IMR-90 (cell line): ENCODE measurements around the gene STMN1. TPM values are rescaled to one million over a fixed set of nuclear protein-coding genes. Genes with fewer than 3 reads are reported as not detected.

Experiments
- ATAC-seq: fragments of 200-7000 bp; cut with Tn5 transposase; 2 replicates; pipeline ENCODE4 v1.9.1; 2020; ENCODE audit warnings: low read depth, mild to moderate bottlenecking, moderate library complexity
- BruUV-seq: library from RNA; stranded (reverse); fragments of 400-500 nt; replicated peaks from 2 replicates; lab custom pipeline; 2021; lab: Mats Ljungman, UMichigan
- CTCF ChIA-PET: fragments of 300-600 bp; formaldehyde crosslinking; extraction: SDS; loops from one replicate; lab custom pipeline; 2021; ENCODE audit warnings: antibody characterized with exemption; lab: Yijun Ruan, JAX
- POLR2A ChIA-PET: fragments of 300-600 bp; sonication (Branson Sonifier 250); formaldehyde crosslinking; loops from one replicate; lab custom pipeline; 2022; ENCODE audit warnings: antibody characterized with exemption; ENCODE audit not compliant: unreplicated experiment; lab: Charles Lee
- DNase-seq: peaks from one replicate; pipeline ENCODE4 v3.0.0; 2013
- H2AFZ ChIP-seq: replicated peaks from 2 replicates; pipeline ENCODE3; 2013; ENCODE audit warnings: low read length, mild to moderate bottlenecking; ENCODE audit not compliant: poor library complexity
- H2AK5ac ChIP-seq: 2 replicates; pipeline ENCODE4 v1.6.1; 2013; ENCODE audit warnings: low read depth, low read length, inconsistent platforms
- H2AK9ac ChIP-seq: replicated peaks from 2 replicates; pipeline ENCODE3; 2013; ENCODE audit warnings: mild to moderate bottlenecking, low read depth, low read length, moderate library complexity; ENCODE audit not compliant: poor library complexity
- H2BK120ac ChIP-seq: 2 replicates; pipeline ENCODE4 v1.6.1; 2013; ENCODE audit warnings: low read depth, low read length, inconsistent platforms
- H2BK15ac ChIP-seq: 3 replicates; pipeline ENCODE4 v1.6.1; 2013; ENCODE audit warnings: low read depth, low read length, inconsistent platforms
- H2BK20ac ChIP-seq: 2 replicates; pipeline ENCODE4 v1.6.1; 2013; ENCODE audit warnings: low read depth, mild to moderate bottlenecking, inconsistent platforms, low read length, moderate library complexity
- H2BK5ac ChIP-seq: 2 replicates; pipeline ENCODE4 v1.6.1; 2013; ENCODE audit warnings: mild to moderate bottlenecking, low read depth, low read length, inconsistent platforms; ENCODE audit not compliant: poor library complexity, severe bottlenecking
- H3K14ac ChIP-seq: replicated peaks from 2 replicates; pipeline ENCODE4 v1.6.1; 2013; ENCODE audit warnings: low read depth, low read length, inconsistent platforms
- H3K18ac ChIP-seq: 2 replicates; pipeline ENCODE4 v1.6.1; 2013; ENCODE audit warnings: low read depth, low read length, control low read depth
- H3K23ac ChIP-seq: 2 replicates; pipeline ENCODE4 v1.6.1; 2013; ENCODE audit warnings: low read depth, low read length, inconsistent platforms
- H3K27ac ChIP-seq: 2 replicates; pipeline ENCODE4 v1.5.1; 2013; ENCODE audit warnings: mild to moderate bottlenecking, control low read depth, low read length; ENCODE audit not compliant: insufficient read depth
- H3K27me3 ChIP-seq: 2 replicates; pipeline ENCODE4 v1.6.1; 2013; ENCODE audit warnings: low read length; ENCODE audit not compliant: control insufficient read depth, insufficient read depth
- H3K36me3 ChIP-seq: 2 replicates; pipeline ENCODE4 v1.6.1; 2013; ENCODE audit warnings: low read length, mixed read lengths; ENCODE audit not compliant: control insufficient read depth, insufficient read depth
- H3K4ac ChIP-seq: 2 replicates; pipeline ENCODE4 v1.6.1; 2013; ENCODE audit warnings: low read depth, low read length, inconsistent platforms
- H3K4me1 ChIP-seq: 2 replicates; pipeline ENCODE4 v1.6.1; 2013; ENCODE audit warnings: low read length, mixed read lengths; ENCODE audit not compliant: control insufficient read depth, insufficient read depth
- H3K4me2 ChIP-seq: 2 replicates; pipeline ENCODE4 v1.6.1; 2013; ENCODE audit warnings: low read depth, mild to moderate bottlenecking, control low read depth, low read length, moderate library complexity
- H3K4me3 ChIP-seq: 2 replicates; pipeline ENCODE4 v1.5.1; 2013; ENCODE audit warnings: low read depth, mild to moderate bottlenecking, control low read depth, low read length, moderate library complexity; ENCODE audit not compliant: insufficient read depth
- H3K56ac ChIP-seq: 2 replicates; pipeline ENCODE4 v1.6.1; 2013; ENCODE audit warnings: low read length, inconsistent platforms; ENCODE audit not compliant: insufficient read depth; ENCODE audit errors: extremely low read depth
- H3K79me1 ChIP-seq, 2 experiments: 2 replicates each; pipeline ENCODE4 v1.6.1; 2013; ENCODE audit warnings: low read length in 2 of 2, inconsistent platforms in 1 of 2, low read depth in 1 of 2
- H3K9ac ChIP-seq: 2 replicates; pipeline ENCODE4 v1.6.1; 2013; ENCODE audit warnings: low read depth, low read length, control low read depth
- H3K9me1 ChIP-seq: 2 replicates; pipeline ENCODE4 v1.6.1; 2013; ENCODE audit warnings: low read length, inconsistent platforms; ENCODE audit not compliant: insufficient read depth
- H3K9me3 ChIP-seq: 2 replicates; pipeline ENCODE4 v1.6.1; 2013; ENCODE audit warnings: low read length; ENCODE audit not compliant: control insufficient read depth, insufficient read depth
- H4K20me1 ChIP-seq: 2 replicates; pipeline ENCODE4 v1.6.1; 2013; ENCODE audit warnings: low read length, inconsistent platforms; ENCODE audit not compliant: insufficient read depth
- H4K5ac ChIP-seq: 2 replicates; pipeline ENCODE4 v1.6.1; 2013; ENCODE audit warnings: mild to moderate bottlenecking, low read depth, low read length, control low read depth
- H4K8ac ChIP-seq, 2 experiments: 2 replicates each; pipeline ENCODE4 v1.6.1; 2013; ENCODE audit warnings: low read depth in 2 of 2, low read length in 2 of 2, control low read depth in 1 of 2, inconsistent platforms in 1 of 2
- H4K91ac ChIP-seq: 2 replicates; pipeline ENCODE4 v1.6.1; 2013; ENCODE audit warnings: low read depth, low read length, inconsistent platforms; ENCODE audit not compliant: insufficient read depth
- BHLHE40 ChIP-seq: fragments of 150-350 bp; IDR thresholded peaks from 2 replicates; pipeline ENCODE4 v1.6.1; 2016; ENCODE audit warnings: mild to moderate bottlenecking, low read depth, low read length
- CEBPB ChIP-seq: IDR thresholded peaks from 2 replicates; pipeline ENCODE4 v1.6.1; 2012; ENCODE audit warnings: low read depth, low read length, improper control_type of control experiment
- MAZ ChIP-seq: IDR thresholded peaks from 2 replicates; pipeline ENCODE4 v1.6.1; 2012; ENCODE audit warnings: low read depth, mild to moderate bottlenecking, low read length, improper control_type of control experiment, moderate library complexity, borderline replicate concordance
- MXI1 ChIP-seq: IDR thresholded peaks from 2 replicates; pipeline ENCODE4 v1.6.1; 2012; ENCODE audit warnings: low read depth, mild to moderate bottlenecking, low read length, moderate library complexity, borderline replicate concordance
- POLR2A ChIP-seq: IDR thresholded peaks from 2 replicates; pipeline ENCODE4 v1.6.1; 2012; ENCODE audit warnings: mild to moderate bottlenecking, low read depth, low read length
- RCOR1 ChIP-seq: IDR thresholded peaks from 2 replicates; pipeline ENCODE4 v1.6.1; 2012; ENCODE audit warnings: mild to moderate bottlenecking, low read length, improper control_type of control experiment; ENCODE audit not compliant: insufficient replicate concordance
- WGBS, 2 experiments: methylation state at CpG; one replicate each; pipeline versions ENCODE4 v1.1.5 to v1.1.7; 2013; ENCODE audit warnings: missing lambda C conversion rate in 2 of 2; ENCODE audit not compliant: insufficient read length in 1 of 2; ENCODE audit errors: extremely low coverage in 2 of 2; 5-methylcytosine and 5-hydroxymethylcytosine counted together
- dilution Hi-C: fragments of 300-500 bp; cut with HindIII; formaldehyde crosslinking; loops from one replicate; pipeline ENCODE4 v1.14.3; 2018; ENCODE audit warnings: low sequenced_read_pairs; ENCODE audit not compliant: unreplicated experiment
- in situ Hi-C: fragments of 300-500 bp; cut with MboI; formaldehyde crosslinking; loops from 3 replicates; pipeline ENCODE4 v1.14.3; 2019; ENCODE audit warnings: low sequenced_read_pairs, inconsistent platforms, mixed read lengths
- intact Hi-C: fragments of 100-400 bp; cut with micrococcal nuclease; formaldehyde crosslinking; loops from 2 replicates; pipeline ENCODE4 v1.10.0; 2022
- polyA plus RNA-seq, 3 experiments: library from polyadenylated mRNA; depleted of rRNA; stranded (reverse); fragments of >200 nt; gene quantifications; 2 replicates each; pipeline ENCODE4 v1.2.3, GENCODE V29; 2012; ENCODE audit warnings: low replicate concordance in 1 of 3
- total RNA-seq: library from RNA; depleted of rRNA; stranded (reverse); fragments of >200 nt; gene quantifications from 2 replicates; pipeline ENCODE4 v1.2.3, GENCODE V29; 2012
- TF ChIP-seq, protein P1 (sequence below): fragments of 150-350 bp; IDR thresholded peaks from 2 replicates; pipeline ENCODE4 v1.6.1; 2017; ENCODE audit warnings: mild to moderate bottlenecking, antibody characterized with exemption, low read length, low read depth

Gene STMN1
- total and polyA plus RNA-seq, 2 of the 4 experiments (the other 2 are of a cell fraction) = 93.0 to 273 TPM

DNA sequence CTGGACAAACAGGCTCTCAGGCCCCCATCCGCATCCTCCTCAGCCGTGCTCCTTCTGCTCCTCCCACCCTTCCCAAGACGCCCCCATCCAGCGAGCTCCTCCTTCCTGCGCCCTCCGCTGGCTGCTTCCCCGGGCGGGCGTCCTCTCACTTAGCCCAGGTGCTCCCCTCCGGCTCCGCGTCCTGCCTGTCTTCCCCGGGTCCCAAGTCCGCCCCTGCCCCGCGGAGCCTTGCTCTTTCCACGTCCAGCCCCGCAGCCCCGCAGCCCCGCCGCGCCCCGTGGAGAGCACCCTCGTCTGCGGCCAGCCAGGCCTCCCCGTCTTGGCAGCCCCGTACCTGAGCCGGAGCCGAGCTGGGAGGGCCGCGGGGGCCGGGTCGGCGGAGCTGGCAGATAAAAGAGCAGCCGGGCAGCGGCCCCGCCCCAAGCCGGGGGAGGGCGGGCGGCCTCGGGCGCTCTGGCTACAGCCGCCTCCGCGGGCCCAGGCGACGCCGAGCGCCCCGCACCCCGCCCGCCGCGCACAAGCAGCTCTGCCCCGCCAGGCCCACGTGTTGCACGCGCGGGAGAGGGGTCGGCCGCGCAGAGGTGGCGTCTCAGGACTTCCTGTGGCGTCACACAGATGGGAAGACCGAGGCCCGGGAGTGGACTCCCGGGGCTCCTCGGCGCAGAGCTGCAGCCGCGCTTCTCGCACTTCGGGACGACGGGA is 30.9 kb downstream of the STMN1 start, which contains the start of gene PAQR7 (continued):
- TF ChIP-seq, protein P1, sequence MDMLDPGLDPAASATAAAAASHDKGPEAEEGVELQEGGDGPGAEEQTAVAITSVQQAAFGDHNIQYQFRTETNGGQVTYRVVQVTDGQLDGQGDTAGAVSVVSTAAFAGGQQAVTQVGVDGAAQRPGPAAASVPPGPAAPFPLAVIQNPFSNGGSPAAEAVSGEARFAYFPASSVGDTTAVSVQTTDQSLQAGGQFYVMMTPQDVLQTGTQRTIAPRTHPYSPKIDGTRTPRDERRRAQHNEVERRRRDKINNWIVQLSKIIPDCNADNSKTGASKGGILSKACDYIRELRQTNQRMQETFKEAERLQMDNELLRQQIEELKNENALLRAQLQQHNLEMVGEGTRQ = peak; percentile 83

DNA sequence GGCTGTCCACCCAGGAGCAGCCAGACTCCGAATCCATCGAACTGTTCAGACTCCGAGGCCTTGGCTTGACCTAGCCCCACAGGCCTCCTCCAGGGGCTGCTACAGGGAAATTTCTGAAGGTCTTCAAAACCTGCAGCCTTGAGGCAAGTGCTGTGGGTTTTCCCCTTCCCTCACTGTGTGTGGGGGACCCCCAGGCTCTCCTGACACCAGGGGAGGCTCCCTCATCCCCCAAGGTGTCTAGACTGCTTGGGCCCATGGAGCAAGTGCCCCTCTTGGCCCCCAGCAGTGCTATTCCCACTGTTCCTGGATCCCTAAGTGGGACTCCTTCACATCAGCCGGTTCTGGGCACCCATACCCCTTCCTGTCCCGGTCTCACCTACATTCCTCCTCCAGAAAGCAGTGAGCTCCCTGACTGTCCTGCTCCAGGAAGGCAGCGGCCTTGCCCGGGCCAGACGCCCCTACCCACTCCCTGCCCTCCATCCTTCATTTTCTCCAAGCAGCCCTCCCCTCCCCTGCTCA is 31.5 kb downstream of the STMN1 start:
- H3K9me3 ChIP-seq = no peaks in the 10 kb centered on the region
- peak overlapping the region; percentile 95 for H3K4ac ChIP-seq
- intact Hi-C loops = no loop called here
- BruUV-seq = no TSS peak
- peak overlapping the region; percentile 88 for H2AK5ac ChIP-seq
- no peak overlapping the region for H2BK20ac ChIP-seq
- H3K79me1 ChIP-seq = peaks cover 39 to 40% of the 10 kb centered on the region in 2 experiments
- peak overlapping the region; percentile 32; the same call in 1 of the 2 replicates for H3K56ac ChIP-seq
- peak overlapping the region; percentile 87 to 98 for H4K8ac ChIP-seq
- H3K27me3 ChIP-seq = no peaks in the 10 kb centered on the region
- H2AK9ac ChIP-seq = peak overlapping the region; percentile 98
- peak overlapping the region; percentile 70 for H4K5ac ChIP-seq
- dilution Hi-C loops = no loop called here
- peak overlapping the region; percentile 7 for H2BK5ac ChIP-seq
- peak overlapping the region; percentile 80 for H3K9ac ChIP-seq
- DNase-seq (no peak), ATAC-seq (no peak)
- peak overlapping the region; percentile 14 for H3K18ac ChIP-seq
- H3K36me3 ChIP-seq = peaks cover 7% of the 10 kb centered on the region
- peak overlapping the region; percentile 97 for H3K14ac ChIP-seq
- POLR2A ChIA-PET = interaction anchor here (0.8 kb wide), 1 partner anchor 11 kb away, joined by 4 read pairs; no protein-coding TSS in a partner anchor
- WGBS, 2 experiments = 11% methylated on average over 4 of the region's 8 CpGs; no CpG with 5 or more reads in 1 of the 2 experiments
- peak overlapping the region; percentile 99 for H3K23ac ChIP-seq
- CTCF ChIA-PET = interaction anchor here (0.6 to 1.3 kb wide), 3 partner anchors 21 to 242 kb away, joined by 3 to 4 read pairs (median 3); partner anchors contain the start of gene PAFAH2
- H2AFZ ChIP-seq = peak overlapping the region; percentile 96
- peaks cover 18% of the 10 kb centered on the region for H3K4me1 ChIP-seq
- H4K91ac ChIP-seq = peak overlapping the region; percentile 88
- peak overlapping the region; percentile 54 for H3K4me3 ChIP-seq
- H3K9me1 ChIP-seq = peaks cover 5% of the 10 kb centered on the region; the same call in 1 of the 2 replicates
- H2BK120ac ChIP-seq = peak overlapping the region; percentile 16
- TF ChIP-seq POLR2A (no peak), MXI1 (no peak), BHLHE40 (no peak), RCOR1 (no peak), MAZ (no peak), CEBPB (no peak)
- H2BK15ac ChIP-seq = peak overlapping the region; percentile 74; the same call in 1 of the 3 replicates
- in situ Hi-C loops = no loop called here
- peak overlapping the region; percentile 55 for H3K27ac ChIP-seq
- peak overlapping the region; percentile 97 for H3K4me2 ChIP-seq
- H4K20me1 ChIP-seq = 0 out of 2 replicates have a peak, but pooled peaks cover 3% of the 10 kb centered on the region
